Heart right ventricle (tissue), 16 donors: ENCODE data around the gene ARSA. TPM values are rescaled to one million over a fixed set of nuclear protein-coding genes. Genes with fewer than 3 reads are reported as not detected.

Experiments
- ATAC-seq, 8 donors: fragments of 200-7000 bp; cut with Tn5 transposase; one replicate each; pipeline ENCODE4 v1.9.1; 2020; ENCODE audit warnings: mild to moderate bottlenecking in 8 of 8, moderate library complexity in 8 of 8, moderate number of reproducible peaks in 1 of 8
- DNase-seq, 2 donors: peaks; one replicate each; pipeline ENCODE4 v3.0.0-alpha.2; 2020
- H3K27ac ChIP-seq, 10 donors: fragments of 200-600 bp; sonication (generic) in 2 of 10; one replicate each; pipeline versions ENCODE4 v1.5.0 to v1.8.0; 2020 to 2022; ENCODE audit warnings: mild to moderate bottlenecking in 3 of 10
- H3K27me3 ChIP-seq, 7 donors: fragments of 200-600 bp; one replicate each; pipeline ENCODE4 v1.8.0; 2021 to 2022; ENCODE audit warnings: mild to moderate bottlenecking in 2 of 7
- H3K36me3 ChIP-seq, 9 donors: fragments of 200-600 bp; sonication (generic) in 1 of 9; one replicate each; pipeline versions ENCODE4 v1.5.0 to v1.8.0; 2020 to 2022; ENCODE audit warnings: mild to moderate bottlenecking in 2 of 9
- H3K4me1 ChIP-seq, 9 donors: fragments of 200-600 bp; sonication (generic) in 1 of 9; one replicate each; pipeline versions ENCODE4 v1.5.0 to v1.8.0; 2020 to 2022; ENCODE audit warnings: mild to moderate bottlenecking in 4 of 9
- H3K4me3 ChIP-seq, 10 donors: fragments of 200-600 bp; sonication (generic) in 2 of 10; one replicate each; pipeline versions ENCODE4 v1.5.0 to v1.8.0; 2020 to 2022; ENCODE audit warnings: mild to moderate bottlenecking in 7 of 10, moderate library complexity in 2 of 10
- H3K9me3 ChIP-seq, 11 donors: fragments of 200-600 bp in 10 of 11; sonication (generic) in 2 of 11; one replicate each; pipeline versions ENCODE4 v1.5.0 to v1.8.0; 2013 to 2022; ENCODE audit warnings: mild to moderate bottlenecking in 2 of 11, control low read depth in 1 of 11, moderate library complexity in 1 of 11
- WGBS, 2 donors: extraction: QIAGEN DNeasy Blood & Tissue Kit; methylation state at CpG; one replicate each; pipeline ENCODE4 v1.1.7; 2013; ENCODE audit warnings: inconsistent platforms in 1 of 2; 5-methylcytosine and 5-hydroxymethylcytosine counted together
- intact Hi-C, 10 donors: fragments of 100-400 bp; cut with DNase I; formaldehyde crosslinking; loops; one replicate each; pipeline versions ENCODE4 v1.11.1 to v1.14.2; 2022
- polyA plus RNA-seq, 2 donors: library from polyadenylated mRNA; stranded (reverse); fragments of 200-250 nt; gene quantifications; one replicate each; pipeline ENCODE4 v1.2.3, GENCODE V29; 2013
- total RNA-seq, 10 donors: library from RNA; stranded (reverse); fragmentation: NEBNext Ultra II Directional in 3 of 10; extraction: Animal tissue kit (Norgen Biotek cat#: 25700) in 3 of 10; gene quantifications; one replicate each; pipeline versions ENCODE4 v1.2.1 to v1.2.4, GENCODE V29; 2021 to 2023
- TF ChIP-seq, protein P1 (sequence below), 9 donors: fragments of 200-600 bp; sonication (generic) in 2 of 9; IDR thresholded peaks; one replicate each; pipeline versions ENCODE4 v1.5.0 to v1.8.0; 2021 to 2022; ENCODE audit warnings: antibody characterized with exemption in 9 of 9, mild to moderate bottlenecking in 5 of 9, moderate library complexity in 1 of 9
- donor health status: Arrhythmogenic right ventricular cardiomyopathy.
- donor health status: ischemic (EF 13 %, LVEDD 7.1; RV severe dilation, severe dysfunction).
- donor health status: healthy with polysubstance abuse.
- donor health status: DM: no; HTN: yes; CAD: no.
- donor health status: DM: no; HTN: no; CAD: no.
- donor health status: ischemic (EF 25% LVEDD 6.9; RV normal size, moderate dysfunction).
- donor health status: ischemic (EF 25% LVEDD 5.7; RV mildly dilated, moderate dysfunction).
- donor health status: healthy.
- donor health status: DM: yes; HTN: yes; CAD: no.
- donor health status: Ischemic cardiomyopathy.
- donor health status: ischemic (EF 35%, LVEDD 5.7; RV mildly dilated, moderate dysfunction).
- donor health status: nonischemic (EF 11% LVEDD 7.7; RV severe dilation, severe dysfunction).
- donor health status: DM: yes; HTN: yes; CAD: no.
- donor health status: PGD.
- donor health status: ischemic (EF 29% LVEDD 5.4; RV normal size, mild dysfunction).
- donor health status: nonischemic (EF 23%, LVEDD 6.1; RV moderate dilation, normal function).

The ARSA gene
- total and polyA plus RNA-seq, 12 donors, result 17.5 to 62.3 (median 26.0) TPM

DNA sequence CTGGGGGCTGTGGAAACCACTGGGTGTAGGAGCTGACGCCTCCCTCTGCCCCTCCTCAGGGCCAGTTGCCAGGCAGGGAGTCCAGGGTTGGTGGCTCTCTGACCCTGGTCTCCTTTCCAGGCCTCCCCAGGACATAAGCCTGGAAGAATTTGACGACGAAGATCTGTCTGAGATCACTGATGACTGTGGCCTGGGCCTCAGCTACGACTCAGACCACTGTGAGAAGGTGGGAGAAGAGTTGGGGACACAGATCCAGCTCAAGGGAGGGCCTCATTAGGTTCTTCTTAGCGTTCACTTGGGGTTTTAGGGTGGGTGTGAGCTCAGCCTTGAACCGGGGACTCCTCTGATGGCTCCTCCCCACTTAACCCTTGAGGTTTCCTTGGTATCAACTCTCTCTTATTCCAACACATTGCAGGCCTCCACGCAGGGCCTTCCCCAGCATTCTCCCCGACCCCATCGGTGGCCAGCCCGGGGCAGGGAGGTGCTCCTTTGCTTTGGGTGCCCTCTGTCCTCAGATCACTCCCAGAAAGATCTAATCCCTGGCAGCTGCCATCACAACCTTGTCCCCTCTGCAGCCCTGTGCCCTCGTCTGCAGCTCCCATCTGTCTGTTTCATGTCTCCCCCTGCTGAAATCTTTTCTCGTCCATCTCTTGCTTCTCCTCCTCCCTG, 26.1 kb downstream of the ARSA start:
- Histone ChIP-seq H3K4me1 (peaks cover 0 to 14% (median 5%) of the 10 kb centered on the region in 9 donors), H3K4me3 (no peak overlapping the region), H3K27me3 (peaks cover 5 to 85% (median 72%) of the 10 kb centered on the region in 7 donors), H3K9me3 (no peaks in the 10 kb centered on the region), H3K27ac (no peak overlapping the region), H3K36me3 (peaks cover 0 to 3% (median 0%) of the 10 kb centered on the region in 9 donors)
- 54 to 58% methylated on average over 12 of the region's 12 CpGs for WGBS, 2 donors
- ATAC-seq, result no peak
- intact Hi-C loops, result no loop called here
- TF ChIP-seq, protein P1, sequence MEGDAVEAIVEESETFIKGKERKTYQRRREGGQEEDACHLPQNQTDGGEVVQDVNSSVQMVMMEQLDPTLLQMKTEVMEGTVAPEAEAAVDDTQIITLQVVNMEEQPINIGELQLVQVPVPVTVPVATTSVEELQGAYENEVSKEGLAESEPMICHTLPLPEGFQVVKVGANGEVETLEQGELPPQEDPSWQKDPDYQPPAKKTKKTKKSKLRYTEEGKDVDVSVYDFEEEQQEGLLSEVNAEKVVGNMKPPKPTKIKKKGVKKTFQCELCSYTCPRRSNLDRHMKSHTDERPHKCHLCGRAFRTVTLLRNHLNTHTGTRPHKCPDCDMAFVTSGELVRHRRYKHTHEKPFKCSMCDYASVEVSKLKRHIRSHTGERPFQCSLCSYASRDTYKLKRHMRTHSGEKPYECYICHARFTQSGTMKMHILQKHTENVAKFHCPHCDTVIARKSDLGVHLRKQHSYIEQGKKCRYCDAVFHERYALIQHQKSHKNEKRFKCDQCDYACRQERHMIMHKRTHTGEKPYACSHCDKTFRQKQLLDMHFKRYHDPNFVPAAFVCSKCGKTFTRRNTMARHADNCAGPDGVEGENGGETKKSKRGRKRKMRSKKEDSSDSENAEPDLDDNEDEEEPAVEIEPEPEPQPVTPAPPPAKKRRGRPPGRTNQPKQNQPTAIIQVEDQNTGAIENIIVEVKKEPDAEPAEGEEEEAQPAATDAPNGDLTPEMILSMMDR (IDR thresholded peaks at IDR 0.05), result no peak
- no peak for DNase-seq

DNA sequence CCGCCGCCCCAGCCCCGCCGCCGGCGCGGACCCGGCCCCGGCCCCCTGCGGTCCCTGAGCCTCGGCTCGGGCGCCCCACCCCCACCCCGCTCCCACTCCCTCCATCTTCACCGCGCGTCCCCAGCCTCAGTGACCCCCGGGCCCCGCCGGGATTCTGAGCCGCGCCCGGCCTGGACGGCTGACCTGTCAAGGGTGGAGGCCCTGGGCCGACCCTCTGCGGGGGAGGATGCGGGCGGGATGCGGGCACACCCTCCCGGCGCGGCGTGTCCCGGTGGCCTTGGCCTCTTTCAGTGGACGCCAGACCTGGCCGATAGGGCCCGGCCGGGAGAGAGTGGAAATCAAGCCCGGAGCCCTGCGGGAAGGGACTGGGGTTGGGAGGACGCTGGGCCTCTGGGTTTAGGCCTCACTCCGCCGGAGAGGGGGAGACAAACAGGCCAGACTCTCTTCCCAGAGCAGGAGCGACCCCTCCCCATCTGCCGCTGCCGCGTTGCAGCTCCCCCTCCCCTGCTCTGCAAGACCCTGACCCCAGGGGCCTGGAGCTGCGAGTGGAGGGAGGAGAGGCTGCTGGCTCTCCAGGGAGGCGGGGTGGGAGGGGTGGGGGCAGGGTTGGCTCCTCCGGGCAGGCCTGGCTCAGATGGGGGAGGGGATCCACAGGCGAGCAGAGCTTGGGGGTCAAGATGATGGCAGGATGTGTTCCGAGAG, 26.8 kb downstream of the ARSA start:
- peaks cover 0 to 14% (median 5%) of the 10 kb centered on the region in 9 donors for H3K4me1 ChIP-seq
- peaks cover 5 to 83% (median 66%) of the 10 kb centered on the region in 7 donors for H3K27me3 ChIP-seq
- H3K9me3 ChIP-seq, result no peaks in the 10 kb centered on the region
- intact Hi-C loops, result no loop called here
- 8 to 10% methylated on average over 34 to 52 of the region's 52 CpGs for WGBS, 2 donors
- ATAC-seq (no peak), DNase-seq (peak in 1 of 2 donors; percentile 21)
- H3K36me3 ChIP-seq, result peaks cover 0 to 3% (median 0%) of the 10 kb centered on the region in 9 donors
- H3K27ac ChIP-seq, result no peak overlapping the region
- TF ChIP-seq, protein P1 (IDR thresholded peaks at IDR 0.05), result no peak
- H3K4me3 ChIP-seq, result peak overlapping the region in 8 of 10 donors; percentile 29 to 53 (median 40)

DNA sequence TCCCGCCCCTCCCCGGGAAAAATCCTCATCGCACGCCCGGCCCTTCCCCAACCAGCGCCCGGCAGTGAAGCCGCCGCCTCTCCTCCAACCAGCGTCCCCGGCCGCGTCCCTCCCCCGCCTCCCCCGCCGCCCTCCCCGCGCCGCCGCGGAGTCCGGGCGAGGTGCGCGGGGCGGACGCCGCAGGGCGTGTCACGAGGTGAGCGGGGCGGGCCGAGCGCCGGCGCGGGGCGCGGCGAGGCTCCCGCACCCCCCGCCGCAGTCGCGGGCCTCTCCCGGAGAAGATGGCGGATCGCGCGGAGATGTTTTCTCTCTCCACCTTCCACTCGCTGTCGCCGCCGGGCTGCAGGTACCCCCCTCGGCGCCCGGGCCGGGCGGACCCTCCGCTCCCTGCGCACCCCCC, 27.4 kb downstream of the ARSA start, which contains the start of gene MAPK8IP2:
MAPK8IP2 (plus strand) TSS at position 256 of the 400 bp plus-strand sequence; CDS start at position 282, 26 bp downstream.
- peaks cover 0 to 14% (median 5%) of the 10 kb centered on the region in 9 donors for H3K4me1 ChIP-seq
- peaks cover 0 to 3% (median 0%) of the 10 kb centered on the region in 9 donors for H3K36me3 ChIP-seq
- no peak within 1 kb of the TSS for H3K27ac ChIP-seq
- DNase-seq (no peak), ATAC-seq (peak in 1 of 8 donors; percentile 30)
- H3K27me3 ChIP-seq, result peaks cover 5 to 77% (median 61%) of the 10 kb centered on the region in 7 donors
- no peaks in the 10 kb centered on the region for H3K9me3 ChIP-seq
- intact Hi-C loops, result no loop called here
- WGBS, 2 donors, result 1 to 3% methylated on average over 6 to 57 of the region's 61 CpGs
- TF ChIP-seq, protein P1 (IDR thresholded peaks at IDR 0.05), result no peak
- H3K4me3 ChIP-seq, result peak within 1 kb of the TSS in 9 of 10 donors; percentile 28 to 53 (median 40)

DNA sequence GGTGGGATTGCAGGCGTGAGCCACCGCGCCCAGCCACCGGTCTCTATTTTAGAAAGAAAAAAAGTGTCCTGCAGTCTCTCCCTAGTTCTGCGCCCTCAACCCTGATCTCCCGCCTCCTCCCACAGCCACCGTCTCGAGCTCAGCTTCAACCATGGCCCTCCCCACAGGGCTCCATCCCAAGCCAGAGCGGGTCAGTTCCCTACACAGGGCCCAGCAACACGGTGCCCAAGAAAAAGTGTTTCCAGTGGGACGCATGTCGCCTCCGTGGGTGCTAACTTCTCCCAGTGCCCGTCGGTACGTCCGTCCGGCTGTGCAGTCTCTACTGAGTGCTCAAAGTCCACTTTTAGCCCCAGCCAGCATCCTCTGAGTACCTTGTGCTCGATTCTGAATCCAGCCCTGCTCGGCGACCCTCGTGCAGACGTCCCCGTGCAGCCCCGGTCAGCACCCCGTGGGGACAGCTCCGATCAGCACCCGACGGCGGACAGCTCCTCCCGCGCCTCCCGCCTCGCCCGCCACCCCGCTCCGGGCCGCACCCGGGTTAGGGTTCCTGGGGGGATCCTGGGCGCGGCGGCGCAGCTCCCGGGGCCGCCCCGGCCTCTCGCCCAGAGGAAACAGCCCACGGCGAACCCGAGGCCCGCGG, 28.0 kb downstream of the ARSA start:
- peaks cover 5 to 71% (median 56%) of the 10 kb centered on the region in 7 donors for H3K27me3 ChIP-seq
- peak; percentile 57 to 68 for DNase-seq
- WGBS, 2 donors, result 14 to 16% methylated on average over 52 of the region's 52 CpGs

More for the DNA sequence above, 28.0 kb downstream of the ARSA start:
- intact Hi-C loops, result no loop called here
- Histone ChIP-seq H3K4me1 (peaks cover 0 to 14% (median 5%) of the 10 kb centered on the region in 9 donors), H3K36me3 (peaks cover 0 to 3% (median 0%) of the 10 kb centered on the region in 9 donors), H3K27ac (no peak overlapping the region), H3K9me3 (no peaks in the 10 kb centered on the region), H3K4me3 (peak overlapping the region in 9 of 10 donors; percentile 28 to 53 (median 40))
- ATAC-seq, result peak; percentile 77 to 89 (median 87)
- TF ChIP-seq, protein P1 (IDR thresholded peaks at IDR 0.05), result no peak
